GM12873 (cell line): Measurements from ENCODE around the gene PDE2A.

Source experiments
- TF ChIP-seq, protein P1 (sequence below): IDR thresholded peaks from 2 replicates; pipeline ENCODE4 v1.5.1; 2012; ENCODE audit warnings: low read depth, mild to moderate bottlenecking, moderate library complexity, low read length, control low read depth; ENCODE audit not compliant: insufficient read depth; ENCODE audit errors: missing control alignments

Gene PDE2A

DNA sequence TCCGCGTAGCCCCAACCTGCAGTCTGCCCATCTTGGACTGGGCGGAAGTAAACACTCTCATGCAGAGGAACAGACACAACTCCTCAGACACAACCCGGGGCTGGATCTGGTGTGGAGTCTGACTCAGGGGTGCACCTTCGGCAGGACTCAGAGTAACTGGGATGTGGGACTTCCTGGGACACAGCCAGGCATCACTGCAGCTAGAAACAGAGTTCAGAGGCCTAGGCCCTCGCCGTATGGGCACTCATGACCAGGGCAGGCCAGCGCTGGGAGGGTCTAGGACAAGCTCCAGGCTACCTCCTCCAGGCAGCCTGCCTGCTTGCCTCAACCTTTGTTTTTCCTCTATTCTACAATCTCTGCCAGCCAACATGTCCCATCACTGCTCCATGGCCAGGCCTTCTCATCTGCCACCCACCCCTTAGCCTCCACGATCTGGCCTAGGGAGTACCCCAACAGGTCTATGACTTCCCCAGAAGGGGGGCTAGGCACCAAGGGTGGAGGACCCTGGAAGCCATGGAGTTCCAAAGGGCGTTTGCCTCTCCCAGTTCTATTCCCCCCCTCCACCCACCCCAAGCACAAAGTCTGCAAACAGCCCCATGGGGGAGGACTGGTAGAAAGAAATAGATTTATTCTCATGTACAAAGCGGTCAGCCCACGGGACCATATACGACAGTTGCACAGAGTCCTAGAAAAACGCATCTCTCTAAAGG, 98.5 kb downstream of the PDE2A start:
- TF ChIP-seq, protein P1, sequence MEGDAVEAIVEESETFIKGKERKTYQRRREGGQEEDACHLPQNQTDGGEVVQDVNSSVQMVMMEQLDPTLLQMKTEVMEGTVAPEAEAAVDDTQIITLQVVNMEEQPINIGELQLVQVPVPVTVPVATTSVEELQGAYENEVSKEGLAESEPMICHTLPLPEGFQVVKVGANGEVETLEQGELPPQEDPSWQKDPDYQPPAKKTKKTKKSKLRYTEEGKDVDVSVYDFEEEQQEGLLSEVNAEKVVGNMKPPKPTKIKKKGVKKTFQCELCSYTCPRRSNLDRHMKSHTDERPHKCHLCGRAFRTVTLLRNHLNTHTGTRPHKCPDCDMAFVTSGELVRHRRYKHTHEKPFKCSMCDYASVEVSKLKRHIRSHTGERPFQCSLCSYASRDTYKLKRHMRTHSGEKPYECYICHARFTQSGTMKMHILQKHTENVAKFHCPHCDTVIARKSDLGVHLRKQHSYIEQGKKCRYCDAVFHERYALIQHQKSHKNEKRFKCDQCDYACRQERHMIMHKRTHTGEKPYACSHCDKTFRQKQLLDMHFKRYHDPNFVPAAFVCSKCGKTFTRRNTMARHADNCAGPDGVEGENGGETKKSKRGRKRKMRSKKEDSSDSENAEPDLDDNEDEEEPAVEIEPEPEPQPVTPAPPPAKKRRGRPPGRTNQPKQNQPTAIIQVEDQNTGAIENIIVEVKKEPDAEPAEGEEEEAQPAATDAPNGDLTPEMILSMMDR: no peak

DNA sequence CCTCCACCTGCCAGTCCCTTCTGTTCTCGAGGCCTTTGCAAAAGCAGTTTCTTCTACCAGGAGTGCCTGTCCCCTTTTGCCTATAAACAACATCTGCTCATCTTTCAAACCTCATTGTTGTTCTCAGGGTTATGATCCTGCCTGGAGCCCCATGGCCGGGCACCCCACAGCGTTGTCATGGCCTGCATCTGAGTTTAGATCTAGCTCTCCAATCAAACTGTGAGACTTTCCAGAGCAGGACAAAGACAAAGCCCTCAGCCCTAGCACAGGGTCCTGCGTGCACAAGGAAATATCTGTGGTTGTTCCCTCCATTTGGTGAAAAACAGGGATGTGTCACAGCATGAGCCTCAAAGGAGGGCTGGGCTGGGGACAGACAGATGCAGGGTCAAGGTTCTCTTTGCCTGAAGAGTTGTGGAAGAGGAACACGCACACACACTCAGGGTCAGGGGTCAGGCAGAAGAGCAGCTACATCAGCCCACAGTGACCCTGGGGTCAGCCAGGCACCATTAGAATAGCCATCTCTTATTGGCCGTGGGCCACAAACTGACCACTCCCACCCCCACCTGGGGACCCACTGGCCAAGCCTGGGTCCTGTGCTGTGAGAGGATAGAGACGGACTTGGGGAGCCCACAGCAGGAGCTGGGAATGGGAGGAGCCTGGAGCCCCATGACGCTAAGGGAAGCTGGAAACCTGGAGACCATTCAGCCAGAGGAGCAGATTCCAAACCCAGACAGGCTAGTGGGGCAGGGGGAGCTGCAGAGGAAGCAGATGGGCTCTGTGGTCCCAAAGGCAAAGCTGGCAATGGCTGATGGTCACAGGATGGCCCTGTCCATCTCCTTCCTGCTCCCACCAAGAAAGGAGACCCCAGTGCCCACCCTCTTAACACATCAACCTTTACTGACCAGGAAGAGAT, 99.4 kb downstream of the PDE2A start:
- TF ChIP-seq, protein P1: no peak

DNA sequence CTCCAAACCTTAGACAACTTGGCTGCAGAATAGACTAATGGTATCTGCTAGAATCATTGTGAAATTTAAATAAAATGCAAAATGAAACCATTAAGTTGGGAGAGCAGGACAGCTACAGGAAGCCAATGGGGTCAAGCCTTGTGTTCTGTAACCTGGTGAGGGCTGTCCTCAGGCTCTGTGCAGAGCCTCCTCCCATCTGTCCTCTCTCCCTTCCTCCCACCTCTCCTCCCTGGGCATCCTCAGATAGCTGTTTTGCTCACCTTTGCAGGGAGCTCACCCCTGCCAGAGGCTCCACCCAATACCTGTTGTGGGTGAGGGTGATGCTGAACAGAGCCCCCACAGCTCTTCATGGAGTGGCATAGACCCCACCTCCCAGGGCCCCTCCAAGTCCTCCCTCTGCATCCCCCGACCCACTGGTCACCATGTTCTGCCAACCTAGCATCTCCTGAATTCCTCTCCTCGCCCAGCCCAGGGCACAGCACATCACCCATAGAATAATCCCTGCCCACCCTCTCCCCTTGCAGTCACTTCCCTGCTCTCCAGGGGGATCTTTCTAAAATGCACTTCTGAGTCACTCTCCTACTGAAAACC, 100.3 kb downstream of the PDE2A start:
- TF ChIP-seq, protein P1: no peak

DNA sequence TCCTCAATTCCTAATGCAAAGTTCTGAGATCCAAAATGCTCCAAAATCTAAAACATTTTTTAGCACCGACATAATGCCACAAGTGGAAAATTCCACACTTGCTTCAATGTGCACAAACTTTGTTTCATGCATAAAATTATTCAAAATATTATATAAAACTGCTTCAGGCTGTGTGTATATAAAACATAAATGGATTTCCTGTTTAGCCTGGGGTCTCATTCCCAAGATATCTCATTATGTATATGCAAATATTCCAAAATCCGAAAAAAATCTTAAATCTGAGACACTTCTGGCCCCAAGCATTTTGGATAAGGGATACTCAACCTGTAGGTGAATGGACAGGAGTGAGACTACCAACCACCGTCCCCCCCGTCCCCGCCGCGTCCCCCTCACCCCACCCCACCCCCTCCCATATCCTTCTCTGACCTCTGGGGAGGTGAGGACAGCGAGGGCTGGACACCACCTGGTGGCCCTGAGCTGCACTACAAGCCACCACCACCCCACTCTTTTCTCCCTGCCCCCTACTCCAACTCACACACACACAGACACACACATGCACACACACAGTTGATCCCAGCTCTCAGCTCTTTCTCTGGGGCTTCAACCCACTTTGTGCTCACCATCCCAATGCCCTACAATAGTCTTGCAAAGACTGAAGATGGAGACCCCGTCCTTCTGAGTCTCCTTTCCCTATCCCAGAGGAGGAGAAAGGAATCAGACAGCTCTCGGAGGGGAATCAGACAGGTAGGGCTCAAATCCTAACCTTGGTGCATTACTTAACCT, 101.0 kb downstream of the PDE2A start:
- TF ChIP-seq, protein P1: peak; percentile 71

DNA sequence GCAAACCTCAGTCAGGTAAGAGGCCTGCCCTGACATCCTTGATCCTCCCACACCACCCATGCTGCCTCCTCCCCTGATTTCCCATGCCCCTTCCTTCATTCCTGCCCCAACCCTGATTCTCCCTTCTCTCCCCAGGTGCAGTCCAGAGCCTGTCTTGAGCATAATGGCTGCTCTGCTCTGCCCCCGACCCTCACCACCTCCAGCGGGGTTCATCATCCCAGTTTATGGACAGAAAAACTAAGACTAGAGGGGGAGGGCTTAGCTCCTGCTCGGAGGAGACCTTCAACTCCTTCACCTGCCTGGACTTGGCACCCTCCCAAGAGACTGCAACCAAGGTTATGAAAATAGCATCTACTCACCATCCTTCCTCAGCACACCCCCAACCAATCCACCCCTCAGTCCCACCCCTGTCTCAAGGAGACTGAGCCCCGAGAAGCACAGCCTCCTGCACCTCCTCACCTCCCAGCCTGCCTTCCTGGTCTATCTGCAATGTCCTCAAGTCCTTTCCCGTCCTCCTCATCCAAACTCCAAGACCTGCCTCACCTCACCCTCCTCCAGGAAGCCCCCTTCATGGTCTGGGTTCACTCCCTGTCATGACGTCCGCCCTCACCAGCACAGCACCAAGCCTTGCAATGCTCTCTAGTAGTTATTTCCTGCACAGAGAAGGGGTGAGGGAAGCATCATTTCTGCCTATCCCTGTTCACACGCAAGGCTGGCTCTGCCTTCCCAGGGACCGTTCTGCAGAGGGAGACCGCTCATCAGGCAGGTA, 103.1 kb downstream of the PDE2A start:
- TF ChIP-seq, protein P1: no peak

DNA sequence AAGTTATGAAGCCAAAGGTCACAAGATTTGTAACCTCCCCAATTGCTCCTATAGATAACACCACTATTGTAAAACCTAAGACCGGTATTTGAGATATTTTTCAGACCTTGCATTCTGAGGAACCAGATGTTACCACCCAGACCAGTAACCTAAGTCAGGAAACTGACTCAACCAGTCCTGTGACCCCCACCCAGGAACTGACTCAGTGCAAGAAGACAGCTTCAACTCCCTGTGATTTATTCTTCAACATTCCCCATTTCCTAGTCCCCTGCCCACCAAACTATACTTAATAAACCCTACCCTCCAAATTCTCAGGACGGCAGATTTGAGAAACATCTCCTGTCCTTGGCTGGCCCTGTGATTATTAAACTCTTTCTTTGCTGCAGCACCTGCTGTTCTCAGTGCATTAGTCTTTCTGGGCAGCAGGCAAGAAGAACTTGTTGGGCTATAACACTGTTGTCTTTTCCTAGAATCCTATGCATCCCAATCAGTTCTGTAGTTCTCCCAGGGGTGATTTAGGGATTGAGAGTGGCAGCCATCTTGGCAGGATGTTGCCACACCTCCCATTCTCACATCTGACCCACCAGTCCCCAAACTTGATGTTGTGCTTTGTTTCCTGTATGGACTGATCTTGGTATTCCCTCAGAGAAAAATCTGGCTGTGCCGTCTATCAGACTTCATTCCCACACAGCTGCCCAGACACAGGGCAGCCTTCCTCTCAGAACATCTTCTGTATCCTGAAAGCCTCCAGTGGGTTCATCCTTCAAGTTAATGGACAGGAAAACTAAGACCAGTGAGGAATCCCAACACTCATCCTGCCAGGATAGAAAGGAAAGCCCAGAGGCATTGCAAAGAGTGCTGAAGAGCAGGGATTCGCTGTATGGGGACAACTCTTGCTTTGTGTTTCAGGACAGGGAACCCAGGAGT, 104.0 kb downstream of the PDE2A start:
- TF ChIP-seq, protein P1: no peak
